HG03196 (cell line): Measurements from ENCODE around the gene TNS1.
"Not testable (repeated sequence)": the region's sequence is repeated elsewhere in the genome, so short reads cannot be mapped to it uniquely, and the experiment has no call there.

Experiments used
- ATAC-seq: cut with Tn5 transposase; IDR thresholded peaks from one replicate; pipeline ENCODE4 v1.9.1; 2021; ENCODE audit not compliant: unreplicated experiment

Gene TNS1

GRCh38 chr2:218002845-218003180 is at the start of gene TNS1:
Gene TNS1 (minus strand): TSS chr2:218002995. CDS start chr2:218002872, 123 bp downstream.
- ATAC-seq = no peak

- ATAC-seq = no peak
Observed at GRCh38 chr2:218051903-218052302, 49.1 kb upstream of the TNS1 start.

GRCh38 chr2:218047536-218048225 is 44.9 kb upstream of the TNS1 start:
- ATAC-seq = no peak

- ATAC-seq = no peak
Observed at GRCh38 chr2:218046238-218046637, 43.4 kb upstream of the TNS1 start.

GRCh38 chr2:218044599-218044998 is 41.8 kb upstream of the TNS1 start:
- not testable (repeated sequence) for ATAC-seq

GRCh38 chr2:218043701-218044109 is 40.9 kb upstream of the TNS1 start:
- no peak for ATAC-seq

GRCh38 chr2:218043100-218043499 is 40.3 kb upstream of the TNS1 start:
- no peak for ATAC-seq

- ATAC-seq = no peak
Observed at GRCh38 chr2:218041302-218042168, 38.7 kb upstream of the TNS1 start.

GRCh38 chr2:218040883-218041282 is 38.1 kb upstream of the TNS1 start:
- no peak for ATAC-seq

GRCh38 chr2:218039171-218039570 is 36.4 kb upstream of the TNS1 start:
- no peak for ATAC-seq

GRCh38 chr2:218036371-218036770 is 33.6 kb upstream of the TNS1 start:
- no peak for ATAC-seq

GRCh38 chr2:218035463-218036100 is 32.8 kb upstream of the TNS1 start:
- no peak for ATAC-seq

GRCh38 chr2:218034497-218035213 is 31.9 kb upstream of the TNS1 start:
- peak; percentile 79 for ATAC-seq

- ATAC-seq = no peak
Observed at GRCh38 chr2:218033590-218034496, 31.0 kb upstream of the TNS1 start.

- no peak for ATAC-seq
Observed at GRCh38 chr2:218033208-218033589, 30.4 kb upstream of the TNS1 start.

- ATAC-seq = no peak
Observed at GRCh38 chr2:218032336-218033171, 29.8 kb upstream of the TNS1 start.

- ATAC-seq = no peak
Observed at GRCh38 chr2:218031771-218032257, 29.0 kb upstream of the TNS1 start.

- no peak for ATAC-seq
Observed at GRCh38 chr2:218031261-218031660, 28.5 kb upstream of the TNS1 start.
